ENCODE measurements around the gene DLG2.

Gene DLG2

DNA sequence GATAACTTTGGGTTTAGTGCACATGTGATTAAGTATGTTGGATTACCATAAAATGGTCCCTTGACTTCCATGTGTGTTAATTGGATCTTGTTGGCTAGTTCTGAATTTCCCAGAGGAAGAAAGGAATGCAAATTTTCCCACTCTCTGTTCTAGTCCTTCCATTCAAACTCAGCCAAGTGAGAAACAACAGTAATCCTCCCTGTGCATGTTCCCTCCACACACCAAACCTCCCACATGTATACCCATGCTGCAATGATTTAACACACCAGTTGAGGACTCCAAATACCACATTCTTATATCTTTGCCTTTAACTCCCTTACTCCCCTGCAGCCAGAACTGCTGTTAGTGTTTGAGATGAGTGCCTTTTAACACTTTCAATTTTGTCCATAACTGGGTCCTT, 1158.9 kb downstream of the DLG2 start:
- Mint-ChIP-seq H3K4me1 (peaks cover 6% of the 10 kb centered on the region), H3K27me3 (ENCODE audit: low read depth) (no peaks in the 10 kb centered on the region), H3K36me3 (ENCODE audit: low read depth) (no peaks in the 10 kb centered on the region), H3K9me3 (no peaks in the 10 kb centered on the region), H3K27ac (no peak overlapping the region), H3K4me3 (no peak overlapping the region)
- TF ChIP-seq, protein P1, sequence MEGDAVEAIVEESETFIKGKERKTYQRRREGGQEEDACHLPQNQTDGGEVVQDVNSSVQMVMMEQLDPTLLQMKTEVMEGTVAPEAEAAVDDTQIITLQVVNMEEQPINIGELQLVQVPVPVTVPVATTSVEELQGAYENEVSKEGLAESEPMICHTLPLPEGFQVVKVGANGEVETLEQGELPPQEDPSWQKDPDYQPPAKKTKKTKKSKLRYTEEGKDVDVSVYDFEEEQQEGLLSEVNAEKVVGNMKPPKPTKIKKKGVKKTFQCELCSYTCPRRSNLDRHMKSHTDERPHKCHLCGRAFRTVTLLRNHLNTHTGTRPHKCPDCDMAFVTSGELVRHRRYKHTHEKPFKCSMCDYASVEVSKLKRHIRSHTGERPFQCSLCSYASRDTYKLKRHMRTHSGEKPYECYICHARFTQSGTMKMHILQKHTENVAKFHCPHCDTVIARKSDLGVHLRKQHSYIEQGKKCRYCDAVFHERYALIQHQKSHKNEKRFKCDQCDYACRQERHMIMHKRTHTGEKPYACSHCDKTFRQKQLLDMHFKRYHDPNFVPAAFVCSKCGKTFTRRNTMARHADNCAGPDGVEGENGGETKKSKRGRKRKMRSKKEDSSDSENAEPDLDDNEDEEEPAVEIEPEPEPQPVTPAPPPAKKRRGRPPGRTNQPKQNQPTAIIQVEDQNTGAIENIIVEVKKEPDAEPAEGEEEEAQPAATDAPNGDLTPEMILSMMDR (IDR thresholded peaks at IDR 0.05; ENCODE audit: unreplicated experiment in 3 of 3): no peak

DNA sequence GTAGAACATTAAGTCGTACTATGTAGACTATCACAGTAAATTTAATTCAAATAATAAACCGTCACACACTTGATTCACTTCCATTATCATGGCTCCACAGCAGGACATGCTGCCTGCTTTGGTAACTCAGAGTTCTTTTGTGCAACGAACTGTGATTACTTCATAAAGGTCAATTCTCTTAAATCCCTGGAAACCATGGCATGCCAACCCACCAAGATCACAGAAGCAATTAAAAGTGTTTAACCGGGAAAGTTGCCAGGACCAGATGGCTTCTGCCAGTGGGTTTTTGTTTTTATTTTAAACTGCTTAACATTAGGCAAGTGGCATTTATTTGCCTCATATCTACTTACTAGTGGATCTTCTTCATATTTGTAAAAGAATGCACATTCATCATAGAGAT, 1162.1 kb downstream of the DLG2 start:
- H3K4me1 Mint-ChIP-seq: peaks cover 9% of the 10 kb centered on the region

DNA sequence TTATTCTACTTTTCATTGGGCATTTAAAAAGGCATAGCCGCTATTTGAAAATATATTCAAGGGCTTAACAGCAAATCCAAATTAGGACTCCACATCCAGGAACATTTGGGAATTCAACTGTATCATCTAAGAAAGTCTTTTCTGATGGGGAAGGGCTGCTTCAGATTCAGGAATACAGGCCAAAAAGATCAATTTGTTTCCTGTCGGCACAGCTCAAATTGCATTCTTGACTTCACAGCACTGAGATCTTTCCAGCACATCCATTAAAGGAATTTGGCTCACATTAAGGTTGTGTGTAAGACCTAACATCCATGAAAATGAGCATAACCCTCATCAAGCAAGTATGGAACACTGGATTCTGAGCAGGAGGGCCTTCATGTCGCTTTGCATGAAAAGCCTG, 1171.5 kb downstream of the DLG2 start:
- TF ChIP-seq, protein P1 (IDR thresholded peaks at IDR 0.05; ENCODE audit: unreplicated experiment in 3 of 3): no peak
- Mint-ChIP-seq H3K4me1 (peaks cover 11% of the 10 kb centered on the region), H3K9me3 (no peaks in the 10 kb centered on the region)

More for the DNA sequence above, 1162.1 kb downstream of the DLG2 start:
- H3K9me3 Mint-ChIP-seq: no peaks in the 10 kb centered on the region
- no peaks in the 10 kb centered on the region for H3K36me3 Mint-ChIP-seq (ENCODE audit: low read depth)
- no peak overlapping the region for H3K4me3 Mint-ChIP-seq
- TF ChIP-seq, protein P1 (IDR thresholded peaks at IDR 0.05; ENCODE audit: unreplicated experiment in 3 of 3): no peak
- no peaks in the 10 kb centered on the region for H3K27me3 Mint-ChIP-seq (ENCODE audit: low read depth)
- H3K27ac Mint-ChIP-seq: no peak overlapping the region

DNA sequence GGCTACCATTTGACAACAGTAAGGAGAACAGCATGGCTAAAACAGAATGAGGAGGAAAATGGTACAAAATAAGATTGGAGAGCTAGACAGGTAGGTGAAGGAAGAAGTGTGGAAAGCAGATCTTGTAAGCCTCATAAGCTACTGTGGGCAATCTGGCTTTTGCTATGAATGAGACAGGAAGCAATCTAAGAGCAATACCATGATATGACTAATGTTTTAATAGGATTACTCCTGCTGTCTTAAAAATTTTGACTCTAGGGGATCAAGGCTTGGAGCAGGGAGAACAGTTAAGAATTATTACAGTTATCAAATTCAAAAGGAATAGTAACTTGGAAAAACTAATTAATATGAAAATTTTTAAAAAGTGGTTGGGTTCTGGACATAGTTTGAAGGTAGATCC, 1174.9 kb downstream of the DLG2 start:
- H3K27me3 Mint-ChIP-seq (ENCODE audit: low read depth): no peaks in the 10 kb centered on the region
- H3K36me3 Mint-ChIP-seq (ENCODE audit: low read depth): no peaks in the 10 kb centered on the region
- no peak overlapping the region for H3K4me3 Mint-ChIP-seq
- peaks cover 11% of the 10 kb centered on the region for H3K4me1 Mint-ChIP-seq
- H3K9me3 Mint-ChIP-seq: no peaks in the 10 kb centered on the region
- TF ChIP-seq, protein P1 (IDR thresholded peaks at IDR 0.05; ENCODE audit: unreplicated experiment in 3 of 3): no peak
- H3K27ac Mint-ChIP-seq: no peak overlapping the region

More for the DNA sequence above, 1171.5 kb downstream of the DLG2 start:
- Mint-ChIP-seq H3K27me3 (ENCODE audit: low read depth) (no peaks in the 10 kb centered on the region), H3K36me3 (ENCODE audit: low read depth) (no peaks in the 10 kb centered on the region), H3K27ac (peak overlapping the region in 1 of 3 experiments; percentile 15), H3K4me3 (no peak overlapping the region)

DNA sequence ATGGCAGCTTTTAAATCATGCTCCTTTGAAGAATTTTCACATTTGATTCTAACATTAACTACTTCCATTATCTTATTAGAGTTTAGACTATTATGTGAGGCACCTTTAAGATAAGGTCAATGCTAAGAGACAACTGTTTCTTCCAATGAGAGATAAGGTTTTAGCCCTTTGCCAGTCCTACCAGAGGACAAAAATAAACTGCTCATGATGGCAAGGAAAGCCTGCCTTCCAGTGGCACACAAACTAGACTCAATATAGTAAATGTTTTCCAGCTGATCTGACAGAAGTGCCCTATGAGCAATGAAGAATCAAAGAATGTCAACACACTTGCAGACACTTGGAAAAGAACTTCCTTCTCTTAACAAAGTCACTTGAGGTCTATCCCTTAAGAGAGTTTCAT, 1188.6 kb downstream of the DLG2 start:
- Mint-ChIP-seq H3K27ac (no peak overlapping the region), H3K27me3 (ENCODE audit: low read depth) (peaks cover 19% of the 10 kb centered on the region), H3K4me3 (no peak overlapping the region), H3K9me3 (peaks cover 2% of the 10 kb centered on the region), H3K4me1 (peaks cover 6% of the 10 kb centered on the region), H3K36me3 (ENCODE audit: low read depth) (no peaks in the 10 kb centered on the region)
- TF ChIP-seq, protein P1 (IDR thresholded peaks at IDR 0.05; ENCODE audit: unreplicated experiment in 3 of 3): no peak

All from nephron (organoid).